Stimulated activated CD8-positive, alpha-beta memory T cell treated with anti-CD3 and anti-CD28 coated beads, Interleukin-15, amount 100 ng/mL, for 48 hours (primary cell): ENCODE data around the gene ICAM2.
A peak's percentile ranks its signal among the peaks of the same experiment; 100 is the strongest.
"Not testable (repeated sequence)": the region's sequence is repeated elsewhere in the genome, so short reads cannot be mapped to it uniquely, and the experiment has no call there.

Experiments used
- DNase-seq, 2 donors: peaks; one replicate each; pipeline ENCODE4 v3.0.0-alpha.2; 2020; ENCODE audit warnings: low read depth in 2 of 2

Gene ICAM2

DNA sequence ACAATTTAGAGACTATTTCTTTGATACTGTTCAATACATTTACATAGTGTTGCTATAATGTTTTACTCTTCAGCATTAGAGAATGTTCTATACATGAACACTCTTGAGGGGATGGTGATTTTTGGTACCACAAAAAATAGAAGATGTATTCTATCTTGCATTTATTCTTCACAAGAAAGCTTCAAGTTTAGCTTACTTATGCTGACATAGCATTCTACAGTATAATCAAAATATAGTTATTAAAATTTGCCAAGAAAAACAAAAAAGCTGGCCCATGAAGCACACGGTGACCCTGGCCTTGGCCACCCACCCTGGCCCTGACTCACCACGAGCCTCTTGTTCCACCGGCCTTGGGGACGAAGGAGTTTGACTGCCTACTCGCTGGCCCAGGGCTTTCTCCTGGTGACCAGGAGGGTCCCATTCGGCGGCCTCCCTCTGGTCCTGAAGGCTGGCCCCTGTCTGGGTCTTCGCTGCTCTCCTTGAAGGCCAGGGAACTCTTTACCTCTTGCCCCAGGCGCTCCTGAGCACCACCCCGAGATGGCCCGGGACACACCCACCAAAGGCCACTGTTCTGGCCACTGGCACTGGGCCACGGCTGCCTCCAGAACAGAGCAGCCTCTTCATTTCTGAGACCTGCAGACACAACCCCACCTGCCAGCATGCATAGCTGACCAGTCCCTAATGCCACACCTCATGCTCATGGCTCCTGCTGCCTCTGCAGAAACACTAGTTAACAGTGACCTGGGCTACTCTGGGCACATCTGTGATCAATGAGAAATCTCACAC, 22.5 kb upstream of the ICAM2 start:
- DNase-seq, result no peak

DNA sequence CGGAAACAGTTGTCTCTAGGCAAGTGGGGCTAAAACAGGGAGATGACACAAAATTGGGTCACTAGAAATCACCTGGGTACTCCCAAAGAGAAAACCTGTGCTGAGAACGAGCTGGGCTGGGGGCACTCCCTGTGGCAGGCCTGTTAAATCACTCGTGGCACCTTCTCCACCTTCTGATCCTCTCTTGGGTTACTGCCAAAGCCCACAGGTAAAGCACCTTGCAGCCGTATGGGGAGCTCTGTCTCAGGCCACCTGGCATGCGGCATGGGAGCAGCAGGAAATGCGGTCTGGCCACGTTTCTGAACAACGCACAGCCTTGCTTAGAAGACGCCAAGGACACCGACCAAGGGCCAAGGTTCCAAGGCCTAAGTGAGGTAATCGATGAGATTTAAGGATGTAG, 21.5 kb upstream of the ICAM2 start:
- no peak for DNase-seq

DNA sequence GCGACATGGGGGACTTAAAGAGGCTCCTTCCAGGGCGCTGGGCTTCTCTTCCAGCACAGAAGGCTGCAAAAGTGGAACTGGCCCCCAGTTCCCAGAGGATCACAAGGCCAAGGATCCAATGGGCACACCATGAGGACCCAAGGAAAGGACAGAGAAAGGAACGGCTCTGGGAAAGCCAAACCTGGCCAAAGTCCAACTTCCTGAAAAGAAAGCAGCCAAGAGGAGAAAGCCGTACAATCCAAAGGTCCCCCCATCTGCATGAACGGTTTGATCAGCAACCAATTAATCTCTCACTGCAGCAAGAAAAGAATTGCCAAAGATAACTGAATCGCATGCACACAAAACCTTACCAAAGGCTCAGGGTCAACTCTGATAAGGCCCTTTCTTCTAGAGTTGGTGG, 19.8 kb upstream of the ICAM2 start:
- DNase-seq, result no peak

DNA sequence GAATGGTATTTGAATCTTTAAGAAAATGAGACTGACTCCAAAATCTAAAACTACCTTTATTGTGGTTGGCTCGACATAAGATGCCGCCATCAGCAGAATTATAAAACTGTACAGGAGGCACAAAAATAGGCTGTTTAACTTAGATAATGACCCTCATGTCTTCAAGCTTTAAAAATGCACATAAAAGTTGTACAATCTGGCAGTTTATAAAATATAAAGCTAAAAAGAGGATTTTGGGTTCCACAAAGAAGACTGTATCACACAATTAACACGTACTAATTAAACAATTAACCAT, 18.6 kb upstream of the ICAM2 start:
- DNase-seq, result no peak

DNA sequence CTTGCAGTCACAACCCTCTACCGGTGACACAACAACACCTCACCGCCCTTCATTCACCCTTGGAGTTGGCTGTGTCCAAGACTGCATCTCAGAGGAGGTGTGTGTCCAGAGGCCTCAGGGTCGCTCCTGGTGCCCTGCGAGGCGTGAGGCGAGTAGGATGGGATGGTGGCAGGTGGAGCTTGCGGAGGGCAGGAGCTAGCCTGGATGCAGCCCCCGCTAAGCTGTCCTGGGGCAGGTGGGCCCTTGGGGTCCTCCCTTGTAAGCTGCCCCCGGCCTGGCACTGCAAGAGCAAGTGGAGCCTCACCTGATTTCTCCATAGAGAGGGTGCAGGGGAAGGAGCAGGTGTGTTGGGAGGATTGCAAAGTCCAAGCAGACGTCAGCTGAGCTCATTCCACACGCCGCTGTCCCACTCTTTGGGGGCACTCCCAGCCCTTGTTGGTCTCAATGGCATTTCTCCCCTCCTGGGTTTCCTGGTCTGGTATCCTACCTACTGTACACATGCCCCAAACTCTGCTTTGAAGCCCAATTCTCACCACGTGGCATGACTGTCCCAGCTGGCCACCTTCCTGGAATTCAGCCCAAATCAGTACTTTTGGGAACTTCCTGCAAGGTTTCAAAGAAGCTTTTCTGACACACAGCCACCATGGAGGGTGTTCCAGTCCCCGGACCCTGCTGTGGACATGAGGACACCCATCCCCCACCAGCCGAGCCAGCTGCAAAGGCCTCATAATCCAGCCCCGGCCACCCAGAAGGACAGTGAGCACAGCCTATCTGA, 18.1 kb upstream of the ICAM2 start:
- DNase-seq, result no peak

DNA sequence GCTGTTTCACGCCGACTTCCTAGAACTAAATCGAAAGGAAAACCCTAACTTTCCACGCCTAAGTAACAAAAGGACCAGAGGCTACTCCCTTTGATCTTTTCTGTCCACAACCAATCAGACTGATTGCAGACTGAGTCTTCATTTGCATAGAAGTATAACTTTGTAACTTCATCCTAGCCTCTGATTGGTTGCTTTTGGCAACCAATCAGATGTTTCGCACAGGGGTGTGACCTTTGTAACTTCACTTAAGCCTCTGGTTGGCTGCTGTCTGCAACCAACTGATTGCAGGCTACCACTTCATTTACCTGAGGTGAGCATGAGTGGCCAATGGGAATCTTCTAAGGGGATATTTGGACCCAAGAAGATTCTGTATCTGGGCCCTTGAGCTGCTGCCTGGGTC, 17.4 kb upstream of the ICAM2 start:
- DNase-seq, result no peak

DNA sequence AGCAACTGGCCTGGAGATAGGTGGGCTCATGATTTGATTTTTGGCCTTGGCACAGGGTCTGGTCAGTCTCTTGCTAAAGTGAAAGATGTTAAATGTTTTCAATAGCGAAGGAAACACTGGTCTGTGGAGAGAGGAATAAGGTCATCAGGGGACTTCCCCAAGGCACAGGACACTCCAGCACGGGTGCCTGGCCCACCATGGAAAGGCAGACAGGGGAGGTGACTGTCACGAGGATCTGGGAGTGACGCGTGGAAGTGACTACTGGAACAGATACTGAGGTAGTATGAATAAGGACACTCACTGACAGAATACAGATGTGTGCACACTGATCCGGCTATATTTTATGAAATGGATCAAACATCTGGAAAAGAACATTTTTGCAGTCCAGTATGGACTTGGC, 16.7 kb upstream of the ICAM2 start:
- no peak for DNase-seq

DNA sequence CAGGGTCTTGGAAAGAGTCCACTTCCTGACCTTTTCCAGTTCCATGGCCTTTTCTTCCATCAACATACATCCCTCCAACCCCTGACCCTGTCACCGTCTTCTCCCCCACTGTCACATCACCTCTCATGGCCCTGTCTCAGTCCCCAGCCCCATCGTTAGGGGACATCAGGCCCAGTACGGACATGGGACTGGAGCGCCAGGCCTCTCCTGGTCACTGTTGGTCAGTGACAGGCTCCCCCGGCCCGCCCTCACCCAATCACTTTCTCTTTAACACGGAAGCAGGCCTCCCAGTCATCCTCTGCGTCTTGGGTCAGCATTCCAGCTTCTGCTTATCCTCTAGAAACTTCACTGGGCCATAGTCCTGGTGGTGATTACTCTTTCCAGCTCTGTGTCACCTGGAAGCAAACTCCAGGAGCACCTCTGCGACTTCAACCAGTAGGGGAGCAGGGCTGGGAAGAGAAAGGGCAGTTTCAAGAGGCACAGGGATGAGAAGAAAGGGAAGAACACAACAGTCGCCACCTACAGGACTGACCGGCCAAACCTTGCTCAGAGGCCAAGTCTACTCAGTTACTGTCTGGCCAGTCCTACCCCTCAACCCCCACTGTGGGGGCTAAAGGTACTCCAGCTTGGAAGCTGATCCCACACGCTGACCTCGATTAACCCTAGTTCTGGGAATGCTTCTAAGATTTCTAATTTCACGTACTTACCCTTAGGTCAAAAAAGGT, 15.9 kb upstream of the ICAM2 start:
- no peak for DNase-seq

DNA sequence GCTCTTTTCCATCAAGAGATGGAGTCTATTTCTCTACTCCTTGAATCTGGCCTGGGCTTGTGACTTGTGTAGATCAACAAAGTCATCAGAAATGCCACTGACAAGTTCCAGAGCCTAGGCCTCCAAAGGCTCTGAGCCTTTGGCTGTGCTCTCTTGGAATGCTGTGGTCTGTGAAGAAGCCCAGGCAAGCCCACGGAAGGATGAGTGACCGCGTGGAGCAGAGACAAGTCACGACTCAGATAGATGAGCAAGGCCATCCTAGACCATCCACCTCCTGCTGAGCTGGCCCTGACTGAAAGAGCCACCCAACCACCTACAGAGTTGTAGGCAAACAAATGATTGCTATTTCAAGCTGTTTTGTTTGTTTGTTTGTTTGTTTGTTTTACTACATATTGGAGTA, 11.6 kb upstream of the ICAM2 start:
- no peak for DNase-seq

DNA sequence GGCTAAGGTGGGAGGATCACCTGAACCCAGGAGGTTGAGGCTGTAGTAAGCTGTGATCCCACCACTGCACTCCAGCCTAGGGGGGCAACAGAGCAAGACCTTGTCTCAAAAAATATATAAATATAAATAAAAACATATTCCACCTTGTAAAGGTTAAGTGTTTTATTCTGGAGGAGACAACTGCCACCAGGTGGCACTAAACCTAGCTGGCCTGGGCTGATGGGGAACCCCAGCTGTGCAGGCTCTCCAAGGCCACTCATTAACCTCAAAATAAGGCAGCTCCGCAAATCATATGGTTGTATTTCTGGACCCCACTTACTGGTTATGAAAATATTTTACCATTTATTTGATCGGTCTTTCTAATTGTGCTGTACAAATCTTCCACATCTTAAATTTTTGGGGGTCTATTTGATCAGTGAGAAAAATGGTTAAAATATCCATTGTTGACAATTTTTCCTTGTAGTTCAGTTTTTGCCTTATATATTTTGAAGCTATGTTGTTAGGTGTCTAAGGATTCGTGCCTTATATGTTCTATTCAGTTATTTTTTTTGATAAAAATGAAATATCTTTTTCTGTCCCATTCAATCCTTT, 8.5 kb upstream of the ICAM2 start:
- peak in 1 of 2 donors; percentile 50 for DNase-seq

DNA sequence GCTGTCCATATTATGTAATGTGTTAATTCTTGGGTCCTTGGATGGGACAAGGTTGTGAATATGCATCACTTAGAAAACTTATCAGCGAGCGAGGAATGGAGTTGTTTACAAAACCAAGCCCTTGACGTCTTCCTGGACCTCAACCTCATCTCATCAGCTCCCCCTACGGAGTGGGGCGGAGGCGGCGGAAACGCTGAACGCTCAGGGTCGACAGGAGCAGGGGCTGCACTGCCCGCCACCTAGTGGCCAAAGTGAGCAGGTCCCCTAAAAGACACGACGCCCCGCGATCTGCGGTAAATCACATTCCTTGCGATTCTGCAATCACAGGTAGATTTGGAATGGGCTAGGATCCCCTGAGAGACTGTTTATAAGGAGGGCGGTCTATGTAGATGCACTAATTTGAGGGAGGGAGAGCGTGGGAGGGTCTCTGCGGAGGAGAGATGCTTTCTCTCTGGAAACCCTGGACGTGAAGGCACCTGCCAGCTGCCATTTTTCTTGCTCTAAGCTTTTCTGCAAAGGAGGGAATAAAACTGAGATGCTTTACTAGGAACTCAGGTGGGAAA, 5.4 kb upstream of the ICAM2 start:
- peak; percentile 79 to 85 for DNase-seq

DNA sequence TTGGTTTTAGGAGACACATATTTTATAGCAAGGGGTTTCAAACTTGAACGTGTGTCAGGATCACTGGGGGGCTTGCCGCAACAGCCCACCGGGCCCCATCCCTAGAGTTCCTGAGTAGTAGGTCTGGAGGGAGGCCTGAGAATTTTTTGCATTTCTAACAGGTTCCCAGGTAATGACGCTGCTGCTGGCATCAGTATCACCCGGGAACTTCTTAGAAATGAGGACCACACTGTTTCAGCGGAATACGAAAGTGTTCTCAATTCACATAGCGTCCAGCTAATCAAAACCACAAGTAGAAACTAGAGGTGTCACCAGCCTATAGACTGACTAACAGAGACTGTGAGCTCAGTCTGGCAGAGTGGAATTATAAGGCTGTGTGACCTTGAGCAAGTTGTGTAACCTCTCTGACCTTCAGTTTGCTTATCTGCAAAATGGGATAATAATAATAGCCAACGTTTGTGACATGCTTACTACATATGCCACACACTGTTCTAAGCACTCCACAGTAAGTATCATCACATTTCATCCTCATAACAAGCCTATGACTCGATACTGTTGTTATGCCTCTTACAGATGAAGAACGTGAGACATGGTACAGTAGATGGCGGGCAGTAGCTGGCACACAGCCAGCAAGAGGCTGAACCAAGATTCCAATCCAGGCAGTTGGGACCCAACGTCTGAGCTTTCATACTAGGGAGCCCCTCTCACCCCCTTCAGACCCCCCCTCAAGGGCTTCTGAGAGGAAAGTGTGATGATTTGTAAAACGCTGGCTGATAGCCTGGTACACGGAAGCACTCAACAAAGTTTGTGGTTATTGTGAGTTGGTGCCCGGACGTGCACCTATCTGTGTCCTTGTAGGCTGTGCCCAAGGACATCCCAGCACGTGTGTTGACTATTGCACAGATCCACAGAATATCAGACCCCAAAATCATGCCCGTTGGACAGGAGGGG, 4.6 kb upstream of the ICAM2 start:
- no peak for DNase-seq

DNA sequence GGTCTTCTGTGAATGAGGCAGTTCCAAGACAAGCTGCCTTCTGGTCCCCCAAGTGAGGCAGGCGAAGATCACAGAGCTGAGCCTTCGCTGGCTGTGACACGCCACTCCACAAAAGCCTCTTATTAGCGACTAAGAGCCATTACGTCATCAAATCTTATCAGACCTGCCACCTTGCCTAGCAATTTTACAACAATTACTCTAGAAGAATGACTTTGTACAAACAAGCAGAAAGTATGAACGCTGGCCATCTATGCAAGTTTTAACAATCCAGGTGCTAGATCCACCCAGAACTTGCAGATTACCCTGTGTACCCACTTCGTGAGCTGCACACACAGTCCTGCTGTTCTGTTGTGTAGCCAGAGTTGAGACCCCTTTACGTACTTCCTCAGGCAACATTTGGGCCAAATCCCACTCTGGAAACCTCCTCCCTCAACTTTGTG, 3.8 kb upstream of the ICAM2 start:
- DNase-seq, result no peak

DNA sequence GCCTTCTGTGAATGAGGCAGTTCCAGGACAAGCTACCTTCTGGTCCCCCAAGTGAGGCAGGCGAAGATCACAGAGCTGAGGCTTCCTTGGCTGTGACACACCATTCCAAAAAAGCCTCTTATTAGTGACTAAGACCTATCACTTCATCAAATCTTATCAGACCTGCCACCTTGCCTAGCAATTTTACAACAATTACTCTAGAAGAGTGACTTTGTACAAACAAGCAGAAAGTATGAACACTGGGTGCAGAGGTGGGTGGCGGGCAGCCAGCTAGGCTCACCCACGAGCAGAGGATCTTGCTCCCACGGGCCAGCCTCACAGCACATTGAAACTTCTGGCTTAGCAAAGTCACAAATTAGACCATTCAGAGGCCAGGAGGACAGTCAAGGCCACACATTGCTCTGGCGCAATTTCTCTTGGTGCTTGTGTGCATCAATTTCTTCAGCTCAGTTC, 2.2 kb upstream of the ICAM2 start:
- no peak for DNase-seq

DNA sequence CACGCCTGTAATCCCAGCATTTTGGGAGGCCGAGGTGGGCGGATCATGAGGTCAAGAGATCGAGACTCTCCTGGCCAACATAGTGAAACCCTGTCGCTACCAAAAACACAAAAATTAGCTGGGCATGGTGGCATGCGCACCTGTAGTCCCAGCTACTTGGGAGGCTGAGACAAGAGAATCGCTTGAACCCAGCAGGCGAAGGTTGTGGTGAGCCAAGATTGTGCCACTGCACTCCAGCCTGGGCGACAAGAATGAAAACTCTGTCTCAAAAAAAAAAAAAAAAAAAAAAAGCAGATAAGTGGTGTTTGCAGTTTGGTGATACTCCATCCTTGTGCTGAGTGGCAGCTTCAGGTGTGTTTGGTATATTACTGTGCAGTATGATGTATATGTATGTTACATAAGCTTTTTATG, 877 bp downstream of the ICAM2 start:
- not testable (repeated sequence) for DNase-seq

DNA sequence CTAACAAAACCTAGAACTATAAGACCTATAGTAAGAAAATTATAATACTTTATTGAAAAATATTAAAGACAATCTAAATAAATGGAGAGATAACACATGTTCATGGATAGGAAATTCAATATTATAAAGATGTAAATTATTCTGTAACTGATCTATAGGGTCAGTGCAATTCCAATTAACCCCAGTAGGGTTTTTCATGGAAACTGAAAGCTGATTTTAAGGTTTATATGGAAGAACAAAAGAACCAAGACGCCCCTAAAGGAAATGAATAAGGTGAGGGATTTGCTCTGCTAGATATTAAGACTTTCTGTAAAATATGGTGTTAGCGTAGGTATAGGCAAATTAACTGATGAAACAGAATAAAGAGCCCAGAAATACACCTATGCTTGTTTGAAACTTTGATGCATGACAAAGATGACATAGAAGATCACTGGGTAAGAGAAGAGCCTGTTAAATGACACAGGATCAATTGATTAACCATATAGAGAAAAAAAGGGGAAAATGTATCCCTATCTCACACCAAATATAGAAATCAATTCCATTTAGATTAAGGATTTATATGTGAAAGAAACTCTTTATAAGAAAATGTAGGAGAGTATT, 3.0 kb downstream of the ICAM2 start:
- DNase-seq, result no peak

DNA sequence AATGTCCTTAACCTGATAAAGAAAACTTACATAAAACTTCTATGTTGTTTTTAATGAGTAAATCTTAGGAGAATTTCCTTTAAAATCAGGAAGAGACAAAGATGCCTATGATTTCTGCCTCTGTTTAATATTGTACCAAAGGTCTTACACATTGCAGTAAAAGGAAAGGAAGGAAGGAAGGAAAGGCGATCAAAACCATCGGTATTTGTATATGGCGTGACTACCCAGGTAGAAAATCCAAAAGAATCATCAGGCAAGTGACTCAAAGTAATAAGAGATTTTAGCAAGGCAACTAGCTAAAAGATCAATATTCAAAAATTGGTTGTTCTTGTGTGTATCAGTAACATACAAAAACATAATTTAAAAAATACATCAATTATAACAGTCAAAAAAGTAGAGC, 3.5 kb downstream of the ICAM2 start:
- DNase-seq, result no peak

DNA sequence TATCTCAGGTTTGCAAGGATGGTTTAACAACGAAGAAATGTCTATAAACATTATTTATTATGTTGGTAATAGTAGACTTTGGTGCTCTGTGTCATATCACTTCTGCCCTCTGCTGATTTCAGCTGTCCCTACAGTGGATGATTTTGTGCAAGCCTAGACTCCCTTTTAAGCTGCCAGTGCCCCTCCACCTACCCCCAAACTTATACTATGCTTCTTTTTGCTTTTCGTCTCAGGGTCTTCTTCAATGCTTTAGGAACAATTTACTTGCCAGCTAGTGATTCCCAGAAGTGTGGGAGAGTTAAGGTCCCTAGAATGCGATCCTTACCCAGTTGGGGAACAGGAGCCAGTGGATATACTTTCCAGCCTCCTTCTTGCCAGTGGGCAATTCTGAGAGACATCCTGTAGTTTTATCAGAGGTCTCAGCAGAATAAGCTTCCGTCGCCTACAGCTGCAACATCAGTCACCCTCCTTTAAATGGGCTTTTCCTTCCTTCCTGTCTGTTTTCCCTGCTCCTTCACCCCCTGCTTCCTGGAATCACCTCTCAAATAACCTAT, 4.1 kb downstream of the ICAM2 start:
- DNase-seq, result no peak

DNA sequence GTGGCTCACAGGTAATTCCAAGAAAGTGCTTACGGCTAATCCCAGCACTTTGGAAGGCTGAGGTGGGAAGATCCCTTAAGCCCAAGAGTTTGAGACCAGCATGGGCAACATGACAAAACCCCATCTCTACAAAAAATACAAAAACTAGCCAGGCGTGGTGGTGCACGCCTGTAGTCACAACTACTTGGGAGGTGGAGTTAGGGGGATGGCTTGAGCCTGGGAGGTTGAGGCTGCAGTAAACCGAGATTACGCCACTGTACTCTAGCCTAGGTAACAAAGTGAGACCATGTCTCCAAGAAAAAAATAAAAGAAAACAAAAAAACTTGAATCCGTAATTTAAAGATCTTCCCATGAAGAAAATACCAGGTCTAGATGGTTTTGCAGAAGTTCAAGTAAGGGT, 5.0 kb downstream of the ICAM2 start:
- DNase-seq, result no peak
